GM18517 (cell line): ENCODE measurements around the gene MOB3B.
"Not testable (repeated sequence)": the region's sequence is repeated elsewhere in the genome, so short reads cannot be mapped to it uniquely, and the experiment has no call there.

ENCODE experiments used
- ATAC-seq: cut with Tn5 transposase; IDR thresholded peaks from one replicate; pipeline ENCODE4 v1.9.1; 2021; ENCODE audit warnings: mild to moderate bottlenecking, moderate library complexity; ENCODE audit not compliant: unreplicated experiment

The MOB3B gene

GRCh38 chr9:27451207-27451797 is 78.3 kb downstream of the MOB3B start:
- ATAC-seq: no peak

DNA sequence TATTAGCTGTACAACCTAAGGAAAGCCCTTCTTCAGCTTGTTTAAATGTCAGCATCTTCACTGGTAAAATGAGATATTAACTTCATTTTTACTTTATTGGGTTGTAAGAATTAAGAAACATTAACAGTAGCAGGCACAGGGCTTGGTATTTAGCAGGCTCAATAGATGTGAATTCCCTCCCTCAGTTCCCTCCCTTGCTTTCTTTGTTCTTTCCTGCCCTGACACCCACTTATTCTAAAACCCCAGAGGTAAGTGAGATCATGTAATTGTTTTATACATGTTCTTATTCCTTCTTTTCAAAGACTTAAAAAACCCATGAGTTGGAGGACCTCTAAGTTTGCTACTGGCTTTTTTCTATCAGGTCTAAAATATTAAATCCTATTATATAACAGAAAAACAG is 78.9 kb downstream of the MOB3B start:
- ATAC-seq: no peak

DNA sequence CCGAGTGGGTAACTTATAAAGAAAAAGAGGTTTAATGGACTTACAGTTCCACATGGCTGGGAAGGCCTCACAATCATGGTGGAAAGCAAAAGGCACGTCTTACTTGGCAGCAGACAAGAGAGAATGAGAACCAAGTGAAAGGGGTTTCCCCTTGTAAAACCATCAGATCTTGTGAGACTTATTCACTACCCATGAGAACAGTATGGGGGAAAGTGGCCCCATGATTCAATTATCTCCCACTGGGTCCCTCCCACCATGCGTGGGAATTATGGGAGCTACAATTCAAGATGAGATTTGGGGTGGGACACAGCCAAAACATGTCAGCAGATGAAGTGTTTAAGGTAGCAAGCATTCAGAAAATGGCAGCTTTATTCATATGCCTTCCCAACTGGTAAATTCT is 81.3 kb downstream of the MOB3B start:
- ATAC-seq: not testable (repeated sequence)

DNA sequence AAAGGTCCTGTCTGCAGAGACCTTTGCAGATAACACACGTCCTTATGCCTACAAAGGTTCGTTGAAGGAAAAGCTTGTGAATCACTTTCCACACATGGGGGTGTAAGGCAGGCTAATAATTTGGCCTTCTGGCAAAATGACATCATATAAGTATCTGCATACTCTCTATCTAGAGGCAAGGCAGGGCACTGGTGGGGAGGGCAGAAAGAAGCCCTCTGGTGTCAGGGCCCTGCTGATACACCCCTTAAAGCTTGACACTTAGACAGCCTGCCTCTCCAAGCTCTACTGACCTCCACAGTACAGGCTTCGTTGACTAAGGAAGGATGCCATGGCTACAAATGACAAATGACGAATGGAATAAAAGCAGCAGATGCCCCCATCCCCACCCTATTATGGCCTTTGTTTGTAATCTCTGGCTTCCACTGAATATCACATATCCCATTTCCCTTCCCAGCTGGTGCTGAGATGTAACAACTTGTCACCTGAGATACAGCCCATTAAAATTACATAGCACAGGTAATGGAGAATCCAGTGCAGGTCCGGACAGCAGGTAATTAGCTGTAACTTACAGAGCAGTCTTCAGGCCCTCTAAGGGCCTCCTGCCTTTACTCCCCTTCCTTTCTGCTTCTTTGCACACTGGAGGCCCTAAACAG is 82.5 kb downstream of the MOB3B start:
- ATAC-seq: no peak

DNA sequence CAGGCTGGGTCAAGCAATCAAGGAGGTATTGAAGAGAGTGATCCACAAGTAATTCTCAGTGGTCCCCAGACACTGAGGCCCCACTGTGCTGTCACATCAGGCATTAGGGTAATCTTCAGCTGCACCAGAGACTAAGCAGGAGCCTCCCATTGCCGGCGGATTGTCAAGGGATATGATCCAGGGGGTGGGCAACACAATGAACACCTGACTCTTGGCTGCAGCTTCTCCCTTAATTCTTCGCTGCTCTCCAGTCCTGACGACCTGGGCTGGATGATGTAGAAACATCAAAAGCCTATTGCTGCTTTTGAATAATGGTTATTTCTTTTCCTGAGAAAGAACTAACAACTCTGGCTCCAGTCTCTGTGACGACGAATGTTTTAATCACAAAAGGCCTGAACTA is 83.9 kb downstream of the MOB3B start:
- no peak for ATAC-seq

- ATAC-seq: no peak
These were observed 84.5 kb downstream of the MOB3B start for GRCh38 chr9:27445057-27445595.

GRCh38 chr9:27442464-27442863 is 87.2 kb downstream of the MOB3B start:
- no peak for ATAC-seq

- ATAC-seq: peak; percentile 92
These were observed 87.9 kb downstream of the MOB3B start for GRCh38 chr9:27441741-27442070.

- peak; percentile 30 for ATAC-seq
These were observed 88.5 kb downstream of the MOB3B start for GRCh38 chr9:27440888-27441740.

GRCh38 chr9:27438522-27438921 is 91.1 kb downstream of the MOB3B start:
- ATAC-seq: no peak

GRCh38 chr9:27437652-27438373 is 91.8 kb downstream of the MOB3B start:
- no peak for ATAC-seq

- ATAC-seq: no peak
These were observed 93.4 kb downstream of the MOB3B start for GRCh38 chr9:27436234-27436633.

GRCh38 chr9:27433631-27434325 is 95.8 kb downstream of the MOB3B start:
- ATAC-seq: no peak

- ATAC-seq: no peak
These were observed 97.3 kb downstream of the MOB3B start for GRCh38 chr9:27432308-27432707.

DNA sequence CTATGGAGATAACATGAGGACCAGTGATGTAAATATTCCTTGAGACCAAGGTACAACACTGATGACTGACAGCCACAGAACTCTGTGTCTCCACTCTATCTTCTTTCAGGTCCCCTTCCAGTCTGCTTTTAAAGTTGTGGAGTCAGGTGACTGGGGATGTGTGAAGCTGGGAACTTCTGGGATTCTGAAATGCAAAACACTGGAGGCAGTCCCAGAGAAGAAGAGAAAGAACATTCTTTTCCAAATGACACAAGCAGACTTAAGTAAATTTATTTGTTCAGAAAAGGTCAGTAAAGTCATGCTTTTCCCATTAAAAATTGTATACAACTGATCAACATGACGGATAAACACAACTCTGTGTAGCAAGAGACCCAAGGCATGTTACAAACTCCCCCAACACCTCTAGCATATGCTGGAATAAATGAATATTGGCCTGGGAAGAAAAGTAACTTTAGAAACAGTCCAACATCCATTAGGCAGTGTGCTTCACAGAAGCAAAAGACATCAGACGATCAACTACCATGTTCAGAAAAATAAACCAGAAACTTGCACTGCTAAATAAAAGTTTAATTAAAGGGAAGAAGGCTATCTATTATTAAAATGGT is 98.0 kb downstream of the MOB3B start:
- ATAC-seq: no peak

DNA sequence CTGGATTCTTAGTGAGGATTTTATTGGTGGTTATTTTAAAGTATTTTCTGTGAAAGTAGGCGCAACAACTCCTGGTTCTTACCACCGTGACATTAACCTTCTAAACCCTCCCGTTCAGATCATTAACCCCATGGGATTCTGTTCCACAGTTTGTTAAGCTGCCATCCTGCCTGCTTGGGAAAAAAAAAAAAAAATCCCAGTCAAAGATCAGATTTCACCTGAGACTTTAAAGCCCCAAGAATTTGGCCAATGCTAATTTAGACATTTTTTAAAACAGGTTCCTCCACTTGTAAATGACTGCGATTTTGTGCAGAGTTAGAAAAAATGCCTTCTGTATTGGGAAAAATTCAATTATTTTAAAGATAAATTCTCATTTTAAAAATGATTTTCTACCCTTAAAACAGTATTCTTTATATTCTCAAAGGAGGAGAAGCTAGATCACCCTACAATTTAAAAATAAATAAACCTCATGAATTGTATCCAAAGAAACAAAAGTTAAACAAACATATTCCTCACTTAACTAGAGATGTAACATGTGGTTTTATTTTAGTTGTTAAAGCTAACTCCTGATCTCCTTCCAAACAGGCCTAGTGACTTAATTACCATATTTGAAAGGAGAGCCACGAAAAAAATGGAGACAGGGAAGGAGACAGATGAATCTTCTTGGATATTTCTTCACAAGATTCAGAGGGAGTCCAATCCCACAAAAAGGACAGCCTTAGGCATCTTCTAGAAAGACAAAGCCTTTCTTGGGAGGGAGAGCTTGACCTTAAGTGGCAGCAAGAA is 98.7 kb downstream of the MOB3B start:
- no peak for ATAC-seq

- no peak for ATAC-seq
These were observed 99.7 kb downstream of the MOB3B start for GRCh38 chr9:27429917-27430316.

GRCh38 chr9:27429436-27429835 is 100.2 kb downstream of the MOB3B start:
- no peak for ATAC-seq

DNA sequence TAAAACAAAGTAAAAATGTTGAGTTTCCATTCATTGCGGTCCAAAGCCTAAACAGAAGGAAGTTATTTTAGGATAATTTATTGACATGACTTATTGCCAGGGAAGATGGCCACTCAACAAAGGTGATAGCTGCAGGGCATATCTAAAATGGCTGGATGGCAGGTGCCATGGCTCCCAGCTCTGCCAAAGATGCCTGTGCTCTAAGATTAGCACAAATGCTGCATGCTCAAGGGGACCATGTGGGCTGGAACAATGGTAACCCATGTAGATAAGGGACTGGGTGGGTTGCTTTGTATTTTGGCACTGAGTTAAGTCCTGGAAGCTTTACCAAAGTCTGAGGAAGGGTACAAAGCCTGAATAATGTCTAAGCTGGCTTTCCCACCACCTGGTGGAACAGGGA is 101.1 kb downstream of the MOB3B start:
- no peak for ATAC-seq

GRCh38 chr9:27427272-27427643 is 102.4 kb downstream of the MOB3B start:
- no peak for ATAC-seq
